SJSA1 (cell line): ENCODE measurements around the gene AGK. TPM values are rescaled to one million over a fixed set of nuclear protein-coding genes. Genes with fewer than 3 reads are reported as not detected.

Source experiments
- DNase-seq, 2 experiments: peaks; one replicate each; pipeline ENCODE4 v3.0.0-alpha.2; 2015 to 2020; ENCODE audit warnings: low spot score in 2 of 2, low read depth in 1 of 2
- H3K27ac ChIP-seq: fragments of 250-450 bp; sonication (Bioruptor Pico); 2 replicates; pipeline ENCODE4 v1.5.1; 2020; ENCODE audit warnings: mild to moderate bottlenecking, moderate library complexity
- H3K27me3 ChIP-seq: fragments of 250-450 bp; sonication (Bioruptor Pico); replicated peaks from 2 replicates; pipeline ENCODE4 v1.5.1; 2020; ENCODE audit warnings: mild to moderate bottlenecking, moderate library complexity
- H3K36me3 ChIP-seq: fragments of 250-450 bp; sonication (Bioruptor Pico); 2 replicates; pipeline ENCODE4 v1.5.1; 2020; ENCODE audit warnings: mild to moderate bottlenecking
- H3K4me1 ChIP-seq: fragments of 250-450 bp; sonication (Bioruptor Pico); replicated peaks from 2 replicates; pipeline ENCODE4 v1.6.1; 2021; ENCODE audit warnings: mild to moderate bottlenecking
- H3K4me3 ChIP-seq: fragments of 250-450 bp; sonication (Bioruptor Pico); 2 replicates; pipeline ENCODE4 v1.5.1; 2020; ENCODE audit warnings: mild to moderate bottlenecking
- H3K9me3 ChIP-seq: fragments of 250-450 bp; sonication (Bioruptor Pico); replicated peaks from 2 replicates; pipeline ENCODE4 v1.5.1; 2020; ENCODE audit warnings: mild to moderate bottlenecking
- total RNA-seq: library from RNA; depleted of rRNA; stranded (reverse); fragments of >200 nt; shearing (Covaris generic); gene quantifications from 2 replicates; pipeline ENCODE4 v1.2.3, GENCODE V29; 2014

The AGK gene
- total RNA-seq, 1 experiment from 2014 or later: 54.2 TPM

DNA sequence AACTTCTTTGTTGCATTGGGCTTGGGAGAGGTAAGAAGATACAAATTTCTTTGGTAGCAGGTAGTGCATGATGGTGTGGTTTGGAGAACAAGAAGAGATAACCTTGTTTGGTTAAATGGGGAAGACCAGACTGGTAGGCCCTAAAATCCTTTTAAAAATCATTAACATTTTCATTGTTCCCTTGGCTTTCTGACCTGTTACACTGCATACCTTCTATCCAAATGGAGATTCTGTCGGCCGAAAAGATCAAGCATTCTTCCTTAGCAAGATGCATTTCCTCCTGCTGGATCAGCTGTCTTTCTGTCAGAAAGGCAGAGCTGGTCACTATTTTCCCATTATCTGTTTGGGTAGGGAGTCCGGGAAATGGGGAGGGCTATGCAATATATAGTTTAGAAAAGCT is 33.7 kb downstream of the AGK start:
- H3K27me3 ChIP-seq: no peaks in the 10 kb centered on the region
- peak overlapping the region; percentile 89 for H3K27ac ChIP-seq
- H3K9me3 ChIP-seq: no peaks in the 10 kb centered on the region
- no peak for DNase-seq
- no peak overlapping the region for H3K4me3 ChIP-seq
- H3K4me1 ChIP-seq: peaks cover 32% of the 10 kb centered on the region
- peaks cover 10% of the 10 kb centered on the region for H3K36me3 ChIP-seq

DNA sequence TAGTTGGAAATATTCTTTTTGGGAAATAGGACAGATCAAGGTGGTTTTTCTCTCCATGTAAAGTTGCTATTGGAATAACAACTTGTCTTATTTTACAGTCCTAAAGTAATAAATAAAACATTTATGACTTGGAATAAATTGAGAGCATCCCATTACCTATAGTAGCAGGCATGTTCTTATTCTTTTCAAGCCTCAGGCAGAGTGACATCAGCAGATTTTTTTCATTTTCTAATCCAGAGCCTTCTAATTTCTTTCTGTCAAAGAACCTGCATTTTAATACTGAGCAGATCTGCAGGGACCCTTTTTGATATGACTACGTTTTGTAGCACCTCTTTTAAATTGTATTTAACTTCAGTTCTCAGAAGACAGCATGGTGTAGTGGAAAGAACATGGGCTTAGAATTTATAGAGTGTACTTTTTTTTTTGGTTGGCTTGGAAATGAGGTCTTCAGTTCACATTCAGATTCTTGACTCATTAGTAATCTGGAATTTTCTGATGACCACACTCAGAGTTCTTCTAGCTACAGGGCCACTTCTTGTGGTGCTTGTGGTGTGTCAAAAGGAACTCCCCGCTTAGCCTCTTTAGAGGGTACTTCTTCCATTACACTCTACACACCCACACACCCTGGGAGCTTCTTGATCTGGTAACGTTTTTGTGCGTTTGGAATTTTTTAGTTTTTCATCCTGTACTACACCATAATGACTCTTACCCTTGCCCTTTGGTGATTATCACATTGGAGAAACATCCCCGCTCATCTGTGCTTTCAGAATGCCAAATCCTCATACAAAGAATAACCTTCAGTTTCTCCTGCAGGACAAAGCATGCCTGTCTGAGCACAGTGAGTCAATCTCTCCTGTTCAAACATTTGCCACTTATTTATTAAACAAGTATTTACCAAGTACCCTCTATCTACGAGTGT is 34.6 kb downstream of the AGK start:
- DNase-seq: peak; percentile 68 to 91
- peak overlapping the region; percentile 10 for H3K4me3 ChIP-seq
- peak overlapping the region; percentile 89 for H3K27ac ChIP-seq
- H3K36me3 ChIP-seq: peaks cover 10% of the 10 kb centered on the region
- no peaks in the 10 kb centered on the region for H3K27me3 ChIP-seq
- H3K4me1 ChIP-seq: peaks cover 32% of the 10 kb centered on the region
- no peaks in the 10 kb centered on the region for H3K9me3 ChIP-seq

DNA sequence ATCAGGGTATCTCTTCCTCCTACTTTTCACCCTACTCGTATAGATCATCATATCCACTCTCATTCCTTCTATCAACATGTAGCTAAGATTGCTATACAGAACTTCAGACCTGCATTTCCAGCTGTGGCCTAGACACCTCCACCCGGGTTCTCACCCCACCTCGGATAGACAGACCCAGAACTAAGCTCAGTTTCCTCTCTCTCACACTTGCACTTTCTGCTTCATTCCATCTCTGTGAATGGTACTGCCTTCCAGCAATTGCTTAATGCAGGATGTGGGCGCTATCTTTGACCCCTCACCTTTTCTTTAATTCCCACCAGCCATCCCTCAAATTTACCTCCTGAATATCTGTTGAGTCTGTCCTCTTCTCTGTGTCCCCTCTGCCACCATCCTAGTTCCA is 35.7 kb downstream of the AGK start:
- H3K4me3 ChIP-seq: no peak overlapping the region
- no peaks in the 10 kb centered on the region for H3K27me3 ChIP-seq
- H3K27ac ChIP-seq: peak overlapping the region; percentile 89
- peaks cover 32% of the 10 kb centered on the region for H3K4me1 ChIP-seq
- peaks cover 10% of the 10 kb centered on the region for H3K36me3 ChIP-seq
- no peaks in the 10 kb centered on the region for H3K9me3 ChIP-seq
- peak in 1 of 2 experiments; percentile 9 for DNase-seq

DNA sequence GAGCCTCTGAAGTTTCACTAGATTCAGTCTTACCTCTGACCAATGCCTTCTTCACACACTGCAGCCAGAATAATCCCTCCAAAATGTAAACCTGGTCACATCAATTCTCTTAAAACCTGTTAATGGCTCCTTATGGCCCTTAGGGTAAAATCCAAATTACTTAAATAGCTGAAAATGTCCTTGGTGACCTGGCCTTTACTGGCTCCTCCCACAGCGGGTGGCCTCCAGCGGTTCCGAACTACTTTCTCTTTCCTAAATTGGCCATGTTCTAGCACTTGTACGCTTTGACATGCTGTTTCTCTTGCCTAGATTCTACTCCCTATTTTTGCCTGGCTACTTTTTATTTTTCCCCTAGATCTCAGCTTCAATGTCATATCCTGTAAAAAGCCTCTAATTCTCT is 36.1 kb downstream of the AGK start:
- DNase-seq: no peak
- no peak overlapping the region for H3K4me3 ChIP-seq
- H3K27me3 ChIP-seq: no peaks in the 10 kb centered on the region
- peaks cover 10% of the 10 kb centered on the region for H3K36me3 ChIP-seq
- H3K4me1 ChIP-seq: peaks cover 32% of the 10 kb centered on the region
- H3K27ac ChIP-seq: peak overlapping the region; percentile 89
- no peaks in the 10 kb centered on the region for H3K9me3 ChIP-seq

DNA sequence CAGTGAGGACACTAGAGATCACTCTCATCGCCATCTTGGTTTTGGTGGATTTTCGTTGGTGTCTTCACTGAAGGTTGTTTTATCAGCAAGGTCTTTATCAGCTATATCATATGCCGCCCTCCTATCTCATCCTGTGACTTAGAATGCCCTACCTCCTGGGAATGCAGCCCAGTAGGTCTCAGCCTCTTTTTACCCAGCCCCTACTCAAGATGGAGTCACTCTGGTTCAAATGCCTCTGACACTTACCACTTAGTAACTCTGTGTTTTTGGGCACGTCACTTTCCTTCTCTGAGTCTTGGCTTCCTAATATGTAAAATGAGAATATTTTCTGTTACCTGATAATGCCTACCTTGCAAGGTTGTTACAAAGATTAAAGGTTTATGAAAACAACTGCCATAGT is 37.7 kb downstream of the AGK start:
- no peaks in the 10 kb centered on the region for H3K9me3 ChIP-seq
- no peak for DNase-seq
- no peaks in the 10 kb centered on the region for H3K27me3 ChIP-seq
- H3K27ac ChIP-seq: no peak overlapping the region
- H3K4me1 ChIP-seq: peaks cover 38% of the 10 kb centered on the region
- peaks cover 10% of the 10 kb centered on the region for H3K36me3 ChIP-seq
- H3K4me3 ChIP-seq: no peak overlapping the region

DNA sequence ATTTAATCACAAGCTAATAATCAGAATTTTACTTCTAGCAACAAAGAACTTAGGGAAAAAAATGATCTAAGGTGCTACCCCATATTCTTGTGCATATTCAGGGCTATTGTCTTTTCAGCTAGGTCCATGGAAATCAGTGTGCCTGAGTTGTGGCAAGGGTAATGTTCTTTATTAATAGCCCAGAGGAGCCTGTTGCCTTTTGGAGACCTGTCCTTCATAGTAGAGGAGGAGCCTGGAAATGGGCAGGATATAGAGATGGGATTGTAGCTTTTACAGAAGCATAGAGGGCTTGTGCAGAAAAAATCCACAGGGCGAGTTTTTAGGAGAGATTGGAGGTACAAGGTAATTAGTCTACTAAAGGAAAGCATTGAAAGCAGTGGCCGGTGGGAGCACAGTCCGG is 38.9 kb downstream of the AGK start:
- Histone ChIP-seq H3K4me1 (peaks cover 31% of the 10 kb centered on the region), H3K9me3 (no peaks in the 10 kb centered on the region), H3K27me3 (no peaks in the 10 kb centered on the region), H3K4me3 (no peak overlapping the region), H3K27ac (no peak overlapping the region), H3K36me3 (peaks cover 7% of the 10 kb centered on the region)
- DNase-seq: no peak

DNA sequence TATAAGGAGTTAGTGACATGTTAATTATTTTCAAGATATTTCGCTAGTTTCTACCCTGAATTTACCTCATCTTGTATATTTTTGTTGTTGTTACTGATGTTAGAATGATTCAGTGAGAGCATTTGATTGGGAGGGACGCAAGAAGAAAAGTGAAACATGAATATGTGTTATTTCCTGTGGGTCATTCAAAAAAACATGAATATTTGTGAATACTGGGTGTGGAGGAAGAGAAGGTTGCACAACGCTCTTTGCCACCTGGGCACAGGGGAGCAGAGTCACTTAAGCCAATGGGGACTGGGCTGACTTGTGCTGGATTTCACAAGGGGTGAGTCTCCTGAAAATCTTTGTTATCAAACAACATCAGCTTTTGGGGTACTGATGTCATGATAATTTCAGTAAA is 39.5 kb downstream of the AGK start:
- peaks cover 6% of the 10 kb centered on the region; the same call in 1 of the 2 replicates for H3K36me3 ChIP-seq
- no peak for DNase-seq

DNA sequence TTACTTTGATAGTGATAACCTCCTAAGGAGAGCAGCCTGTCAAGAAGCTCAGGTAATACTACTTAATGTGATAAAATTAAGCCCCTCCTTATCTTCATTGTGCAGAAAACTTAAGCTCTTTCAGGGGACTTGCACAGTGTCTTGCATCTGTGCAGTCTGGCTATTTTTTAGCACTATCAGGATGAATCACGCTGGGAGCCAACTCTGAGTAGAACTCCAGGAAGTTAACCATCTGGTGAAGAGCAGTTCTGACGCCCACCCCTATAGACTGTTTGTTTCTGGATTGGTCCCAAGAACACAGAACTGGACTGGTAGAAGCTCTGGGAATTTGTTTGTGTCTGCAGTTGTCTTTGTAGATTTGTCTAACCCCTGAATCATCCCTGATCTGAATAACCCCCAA is 41.9 kb downstream of the AGK start:
- Histone ChIP-seq H3K9me3 (no peaks in the 10 kb centered on the region), H3K36me3 (peaks cover 12% of the 10 kb centered on the region; the same call in 1 of the 2 replicates), H3K4me1 (peaks cover 7% of the 10 kb centered on the region), H3K27me3 (no peaks in the 10 kb centered on the region), H3K27ac (no peak overlapping the region), H3K4me3 (no peak overlapping the region)
- peak; percentile 42 to 52 for DNase-seq

More for the DNA sequence above, 39.5 kb downstream of the AGK start:
- H3K4me1 ChIP-seq: peaks cover 25% of the 10 kb centered on the region
- H3K27ac ChIP-seq: no peak overlapping the region
- H3K4me3 ChIP-seq: no peak overlapping the region
- H3K9me3 ChIP-seq: no peaks in the 10 kb centered on the region
- H3K27me3 ChIP-seq: no peaks in the 10 kb centered on the region

DNA sequence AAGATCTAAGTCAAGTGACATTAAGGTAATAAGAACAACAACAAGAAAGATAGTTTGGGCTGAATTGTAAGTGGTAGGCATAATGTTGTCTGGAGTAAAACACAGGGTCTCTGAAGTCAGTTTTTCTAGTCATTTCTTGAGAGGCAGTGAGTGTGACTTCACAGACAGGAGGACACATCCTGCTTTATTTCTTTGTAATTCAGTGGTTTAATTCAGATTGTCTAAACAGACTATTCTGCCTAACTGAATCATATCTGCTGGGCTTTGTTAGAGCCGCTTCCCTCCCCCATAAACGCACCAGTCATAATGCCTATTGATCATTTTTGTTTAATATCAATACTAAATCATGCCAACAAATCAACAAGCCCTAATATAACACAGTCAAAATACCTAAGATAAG is 46.8 kb downstream of the AGK start:
- Histone ChIP-seq H3K27me3 (no peaks in the 10 kb centered on the region), H3K9me3 (no peaks in the 10 kb centered on the region), H3K4me1 (peaks cover 6% of the 10 kb centered on the region), H3K4me3 (no peak overlapping the region), H3K36me3 (peaks cover 29% of the 10 kb centered on the region), H3K27ac (no peak overlapping the region)
- no peak for DNase-seq

DNA sequence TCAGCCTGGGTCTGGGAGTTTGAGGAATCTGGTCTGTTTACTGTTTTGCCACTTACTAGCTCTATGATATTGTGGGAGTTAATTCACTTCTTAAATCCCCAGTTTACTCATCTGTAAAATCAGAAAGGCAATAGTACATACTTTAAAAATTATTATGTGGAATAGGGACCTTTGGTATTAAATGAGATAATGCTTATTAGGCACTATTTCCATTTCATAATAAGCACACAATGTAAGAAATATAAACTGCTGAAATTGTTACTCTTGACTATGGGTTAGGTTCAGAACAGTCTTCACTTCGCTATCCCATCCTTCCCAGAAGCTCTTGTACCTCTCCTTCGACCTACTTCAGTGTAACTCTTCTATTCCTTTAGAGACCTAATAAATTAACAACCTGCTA is 47.2 kb downstream of the AGK start:
- H3K36me3 ChIP-seq: peaks cover 29% of the 10 kb centered on the region
- no peaks in the 10 kb centered on the region for H3K9me3 ChIP-seq
- peaks cover 1% of the 10 kb centered on the region for H3K4me1 ChIP-seq
- no peak overlapping the region for H3K4me3 ChIP-seq
- no peak for DNase-seq
- no peaks in the 10 kb centered on the region for H3K27me3 ChIP-seq
- H3K27ac ChIP-seq: no peak overlapping the region

DNA sequence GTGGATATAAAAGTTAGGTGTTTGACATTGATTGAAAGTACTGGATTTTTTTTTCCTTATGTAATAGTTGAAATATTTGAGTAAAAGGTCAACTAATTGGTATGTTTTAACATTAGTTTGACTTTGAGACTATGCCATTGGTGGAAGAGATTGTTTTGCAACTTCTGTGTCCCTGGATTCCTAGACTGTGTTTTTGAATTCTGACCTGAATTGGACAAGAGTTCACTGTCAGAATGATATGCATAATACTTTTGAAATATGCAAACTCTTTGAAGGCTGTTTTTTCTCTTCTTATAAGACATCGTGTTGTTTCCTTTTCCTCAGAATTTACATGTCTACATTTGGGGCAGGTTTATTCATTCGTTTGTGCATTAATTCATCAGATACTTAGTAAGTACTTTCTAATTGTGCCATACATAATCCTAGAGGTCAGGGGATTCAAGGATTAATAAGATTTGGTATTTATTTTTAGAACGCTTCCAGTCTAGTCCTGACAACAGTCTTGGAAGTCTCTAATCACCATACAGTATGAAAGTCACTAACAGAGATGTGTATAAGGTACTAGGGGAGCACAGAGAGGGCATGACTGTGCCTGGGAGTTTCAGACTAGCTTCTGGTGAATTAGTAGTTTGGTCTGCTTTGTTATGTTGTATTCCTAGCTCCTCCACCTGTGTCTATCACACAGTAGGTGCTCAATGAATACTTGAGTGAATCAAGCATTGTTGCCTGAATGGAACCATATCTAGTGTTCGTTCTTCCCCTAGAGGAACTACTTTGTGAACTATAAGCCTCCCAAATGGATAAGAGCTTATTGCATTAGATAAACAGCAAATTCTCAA is 49.2 kb downstream of the AGK start:
- peaks cover 30% of the 10 kb centered on the region for H3K36me3 ChIP-seq
- H3K4me1 ChIP-seq: no peaks in the 10 kb centered on the region
- no peak overlapping the region for H3K4me3 ChIP-seq
- H3K27ac ChIP-seq: no peak overlapping the region
- no peak for DNase-seq
- H3K9me3 ChIP-seq: no peaks in the 10 kb centered on the region
- no peaks in the 10 kb centered on the region for H3K27me3 ChIP-seq

DNA sequence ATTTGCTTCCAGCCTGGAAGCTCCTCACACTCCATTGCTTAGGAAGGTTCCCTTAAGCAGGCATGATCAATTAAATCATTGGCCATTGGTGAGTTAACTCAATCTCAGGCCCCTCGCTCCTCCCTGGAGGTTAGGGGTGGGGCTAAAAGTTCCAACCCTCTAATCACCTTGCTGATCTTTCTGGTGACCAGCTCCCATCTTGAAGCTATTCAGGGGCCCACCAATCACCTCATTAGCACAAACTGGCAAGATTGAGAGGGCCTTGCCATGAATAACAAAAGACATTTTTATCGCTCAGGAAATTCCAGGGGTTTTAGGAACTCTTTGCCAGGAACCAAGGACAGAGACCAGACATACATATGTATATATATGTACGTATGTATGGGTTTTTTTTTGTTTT is 58.4 kb downstream of the AGK start:
- no peak overlapping the region for H3K4me3 ChIP-seq
- H3K36me3 ChIP-seq: peaks cover 19% of the 10 kb centered on the region
- no peak overlapping the region for H3K27ac ChIP-seq
- no peaks in the 10 kb centered on the region for H3K27me3 ChIP-seq
- H3K9me3 ChIP-seq: no peaks in the 10 kb centered on the region
- H3K4me1 ChIP-seq: no peaks in the 10 kb centered on the region
- no peak for DNase-seq

DNA sequence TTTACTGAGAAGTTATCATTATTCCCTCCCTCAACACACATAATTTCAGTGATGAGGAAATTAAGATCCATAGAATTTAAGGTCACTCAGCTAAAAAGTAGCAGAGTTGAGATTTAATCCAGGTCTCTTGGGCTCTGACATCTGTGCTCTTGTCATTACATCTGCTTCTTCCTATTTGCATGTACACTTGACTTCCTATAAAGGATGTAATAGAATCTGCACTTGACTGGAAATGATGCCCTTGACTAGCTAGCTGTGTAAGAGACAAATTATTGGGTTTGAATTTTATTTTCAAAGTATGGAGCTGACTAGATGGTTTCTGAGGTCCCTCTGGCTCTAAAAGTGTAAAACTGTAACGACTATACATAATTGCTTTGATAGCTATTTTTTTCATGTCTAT is 59.5 kb downstream of the AGK start:
- Histone ChIP-seq H3K4me1 (no peaks in the 10 kb centered on the region), H3K9me3 (no peaks in the 10 kb centered on the region), H3K36me3 (peaks cover 16% of the 10 kb centered on the region), H3K4me3 (no peak overlapping the region), H3K27me3 (no peaks in the 10 kb centered on the region), H3K27ac (no peak overlapping the region)
- DNase-seq: no peak

DNA sequence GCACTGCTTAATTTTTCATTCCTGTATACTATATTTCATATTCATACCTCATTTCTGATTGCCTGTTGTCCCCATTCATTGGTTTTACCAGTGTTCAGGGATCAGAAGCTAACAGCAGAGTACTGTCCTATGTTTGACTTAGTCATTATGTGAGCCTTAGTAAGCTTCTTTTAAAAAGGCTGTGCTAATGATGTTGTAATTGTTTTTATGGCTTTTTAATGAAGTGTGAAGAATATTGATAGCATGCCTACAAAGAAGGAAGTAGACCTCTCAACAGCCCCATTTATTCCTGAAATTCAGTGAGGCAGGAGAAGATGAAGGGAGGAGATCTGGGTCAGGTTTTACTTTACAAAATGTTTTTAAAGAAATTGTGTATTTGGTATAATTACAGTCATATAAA is 61.7 kb downstream of the AGK start:
- Histone ChIP-seq H3K27me3 (no peaks in the 10 kb centered on the region), H3K4me1 (no peaks in the 10 kb centered on the region), H3K9me3 (no peaks in the 10 kb centered on the region), H3K36me3 (peaks cover 20% of the 10 kb centered on the region), H3K27ac (no peak overlapping the region), H3K4me3 (no peak overlapping the region)
- no peak for DNase-seq
